Epithelial cell of prostate (primary cell): ENCODE data around the gene ATP10A.

Experiments used
- DNase-seq: peaks from one replicate; pipeline ENCODE4 v3.0.0-alpha.2; 2011; ENCODE audit warnings: low read depth, low spot score
- H3K27ac ChIP-seq: fragments of 450-650 bp; 2 replicates; pipeline ENCODE4 v1.5.1; 2017; ENCODE audit warnings: mild to moderate bottlenecking

Gene ATP10A

DNA sequence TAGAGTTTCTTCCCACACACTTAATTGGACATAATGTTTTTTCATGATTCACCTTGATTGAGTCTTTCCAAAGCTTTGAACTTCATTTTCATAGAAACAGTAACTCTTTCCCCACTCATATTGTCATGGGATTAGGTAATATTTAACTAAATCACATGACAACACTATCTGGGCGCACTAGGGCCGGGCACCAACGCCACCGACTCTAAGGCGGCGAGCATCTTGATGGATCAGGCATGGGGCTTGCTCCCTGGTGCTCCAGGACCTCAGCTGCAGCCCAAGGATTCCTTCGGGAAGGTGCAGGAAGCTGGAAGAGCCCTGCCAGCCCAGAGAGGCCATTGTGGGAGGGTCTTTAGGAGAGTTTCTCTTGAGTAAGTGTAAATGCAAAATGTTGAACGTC lies 231.2 kb downstream of the ATP10A start:
- no peak for DNase-seq
- no peak overlapping the region for H3K27ac ChIP-seq
